ENCODE results near the gene PARD3.

The PARD3 gene

GRCh38 chr10:34504534-34504933 is 310.6 kb downstream of the PARD3 start:
- peaks cover 4% of the 10 kb centered on the region for H3K4me1 ChIP-seq (ENCODE audit: control insufficient read depth, insufficient read depth, low read length)
- no peaks in the 10 kb centered on the region for H3K27me3 ChIP-seq (ENCODE audit: control insufficient read depth, insufficient read depth, low read length, poor library complexity, severe bottlenecking)
- 77 to 82% methylated on average over 3 of the region's 3 CpGs for WGBS, 2 experiments
- H3K9me3 ChIP-seq (ENCODE audit: control insufficient read depth, low read length): no peaks in the 10 kb centered on the region
- no peak overlapping the region for H3K4me3 ChIP-seq (ENCODE audit: insufficient read depth, low read depth, low read length)
- H3K36me3 ChIP-seq (ENCODE audit: control insufficient read depth, insufficient read depth, low read length): no peaks in the 10 kb centered on the region
- no peak overlapping the region for H3K27ac ChIP-seq (ENCODE audit: insufficient read depth, low read depth, low read length, poor library complexity, severe bottlenecking)

- Histone ChIP-seq H3K36me3 (ENCODE audit: control insufficient read depth, insufficient read depth, low read length) (no peaks in the 10 kb centered on the region), H3K4me1 (ENCODE audit: control insufficient read depth, insufficient read depth, low read length) (peaks cover 4% of the 10 kb centered on the region), H3K27ac (ENCODE audit: insufficient read depth, low read depth, low read length, poor library complexity, severe bottlenecking) (no peak overlapping the region), H3K4me3 (ENCODE audit: insufficient read depth, low read depth, low read length) (no peak overlapping the region), H3K27me3 (ENCODE audit: control insufficient read depth, insufficient read depth, low read length, poor library complexity, severe bottlenecking) (no peaks in the 10 kb centered on the region), H3K9me3 (ENCODE audit: control insufficient read depth, low read length) (no peaks in the 10 kb centered on the region)
- 90 to 96% methylated on average over 2 of the region's 2 CpGs for WGBS, 2 experiments
Measured at GRCh38 chr10:34503704-34504103, 311.4 kb downstream of the PARD3 start.

GRCh38 chr10:34499612-34500279 is 315.4 kb downstream of the PARD3 start:
- H3K27ac ChIP-seq (ENCODE audit: insufficient read depth, low read depth, low read length, poor library complexity, severe bottlenecking): no peak overlapping the region

GRCh38 chr10:34498821-34499220 is 316.3 kb downstream of the PARD3 start:
- 94 to 100% methylated on average over 1 of the region's 1 CpG for WGBS, 2 experiments
- Histone ChIP-seq H3K36me3 (ENCODE audit: control insufficient read depth, insufficient read depth, low read length) (no peaks in the 10 kb centered on the region), H3K4me1 (ENCODE audit: control insufficient read depth, insufficient read depth, low read length) (no peaks in the 10 kb centered on the region), H3K9me3 (ENCODE audit: control insufficient read depth, low read length) (no peaks in the 10 kb centered on the region), H3K27me3 (ENCODE audit: control insufficient read depth, insufficient read depth, low read length, poor library complexity, severe bottlenecking) (no peaks in the 10 kb centered on the region), H3K27ac (ENCODE audit: insufficient read depth, low read depth, low read length, poor library complexity, severe bottlenecking) (no peak overlapping the region), H3K4me3 (ENCODE audit: insufficient read depth, low read depth, low read length) (no peak overlapping the region)

More at GRCh38 chr10:34499612-34500279, 315.4 kb downstream of the PARD3 start:
- Histone ChIP-seq H3K9me3 (ENCODE audit: control insufficient read depth, low read length) (no peaks in the 10 kb centered on the region), H3K4me3 (ENCODE audit: insufficient read depth, low read depth, low read length) (no peak overlapping the region), H3K27me3 (ENCODE audit: control insufficient read depth, insufficient read depth, low read length, poor library complexity, severe bottlenecking) (no peaks in the 10 kb centered on the region), H3K4me1 (ENCODE audit: control insufficient read depth, insufficient read depth, low read length) (no peaks in the 10 kb centered on the region), H3K36me3 (ENCODE audit: control insufficient read depth, insufficient read depth, low read length) (no peaks in the 10 kb centered on the region)
- 92 to 100% methylated on average over 2 to 3 of the region's 3 CpGs for WGBS, 2 experiments

- Histone ChIP-seq H3K4me1 (ENCODE audit: control insufficient read depth, insufficient read depth, low read length) (no peaks in the 10 kb centered on the region), H3K27ac (ENCODE audit: insufficient read depth, low read depth, low read length, poor library complexity, severe bottlenecking) (no peak overlapping the region), H3K4me3 (ENCODE audit: insufficient read depth, low read depth, low read length) (no peak overlapping the region), H3K36me3 (ENCODE audit: control insufficient read depth, insufficient read depth, low read length) (no peaks in the 10 kb centered on the region), H3K9me3 (ENCODE audit: control insufficient read depth, low read length) (no peaks in the 10 kb centered on the region), H3K27me3 (ENCODE audit: control insufficient read depth, insufficient read depth, low read length, poor library complexity, severe bottlenecking) (no peaks in the 10 kb centered on the region)
- 88 to 92% methylated on average over 2 of the region's 2 CpGs for WGBS, 2 experiments
Measured at GRCh38 chr10:34495938-34496337, 319.2 kb downstream of the PARD3 start.

GRCh38 chr10:34494012-34494411 is 321.1 kb downstream of the PARD3 start:
- Histone ChIP-seq H3K9me3 (ENCODE audit: control insufficient read depth, low read length) (no peaks in the 10 kb centered on the region), H3K27me3 (ENCODE audit: control insufficient read depth, insufficient read depth, low read length, poor library complexity, severe bottlenecking) (no peaks in the 10 kb centered on the region), H3K36me3 (ENCODE audit: control insufficient read depth, insufficient read depth, low read length) (no peaks in the 10 kb centered on the region), H3K4me1 (ENCODE audit: control insufficient read depth, insufficient read depth, low read length) (no peaks in the 10 kb centered on the region), H3K4me3 (ENCODE audit: insufficient read depth, low read depth, low read length) (no peak overlapping the region), H3K27ac (ENCODE audit: insufficient read depth, low read depth, low read length, poor library complexity, severe bottlenecking) (no peak overlapping the region)
- WGBS, 2 experiments: 93 to 94% methylated on average over 4 to 5 of the region's 5 CpGs

- Histone ChIP-seq H3K9me3 (ENCODE audit: control insufficient read depth, low read length) (no peaks in the 10 kb centered on the region), H3K36me3 (ENCODE audit: control insufficient read depth, insufficient read depth, low read length) (no peaks in the 10 kb centered on the region), H3K27me3 (ENCODE audit: control insufficient read depth, insufficient read depth, low read length, poor library complexity, severe bottlenecking) (no peaks in the 10 kb centered on the region), H3K4me1 (ENCODE audit: control insufficient read depth, insufficient read depth, low read length) (no peaks in the 10 kb centered on the region), H3K27ac (ENCODE audit: insufficient read depth, low read depth, low read length, poor library complexity, severe bottlenecking) (no peak overlapping the region), H3K4me3 (ENCODE audit: insufficient read depth, low read depth, low read length) (no peak overlapping the region)
- 92% methylated on average over 7 of the region's 7 CpGs for WGBS, 2 experiments
Measured at GRCh38 chr10:34492081-34492480, 323.0 kb downstream of the PARD3 start.

- Histone ChIP-seq H3K27me3 (ENCODE audit: control insufficient read depth, insufficient read depth, low read length, poor library complexity, severe bottlenecking) (no peaks in the 10 kb centered on the region), H3K27ac (ENCODE audit: insufficient read depth, low read depth, low read length, poor library complexity, severe bottlenecking) (no peak overlapping the region), H3K4me1 (ENCODE audit: control insufficient read depth, insufficient read depth, low read length) (no peaks in the 10 kb centered on the region), H3K9me3 (ENCODE audit: control insufficient read depth, low read length) (no peaks in the 10 kb centered on the region), H3K36me3 (ENCODE audit: control insufficient read depth, insufficient read depth, low read length) (no peaks in the 10 kb centered on the region), H3K4me3 (ENCODE audit: insufficient read depth, low read depth, low read length) (no peak overlapping the region)
- WGBS, 2 experiments: 73 to 90% methylated on average over 1 to 3 of the region's 3 CpGs
Measured at GRCh38 chr10:34491678-34492077, 323.4 kb downstream of the PARD3 start.

- H3K9me3 ChIP-seq (ENCODE audit: control insufficient read depth, low read length): no peaks in the 10 kb centered on the region
- 91 to 93% methylated on average over 6 to 7 of the region's 7 CpGs for WGBS, 2 experiments
- H3K27ac ChIP-seq (ENCODE audit: insufficient read depth, low read depth, low read length, poor library complexity, severe bottlenecking): no peak overlapping the region
- H3K36me3 ChIP-seq (ENCODE audit: control insufficient read depth, insufficient read depth, low read length): no peaks in the 10 kb centered on the region
- H3K4me1 ChIP-seq (ENCODE audit: control insufficient read depth, insufficient read depth, low read length): no peaks in the 10 kb centered on the region
- no peak overlapping the region for H3K4me3 ChIP-seq (ENCODE audit: insufficient read depth, low read depth, low read length)
- no peaks in the 10 kb centered on the region for H3K27me3 ChIP-seq (ENCODE audit: control insufficient read depth, insufficient read depth, low read length, poor library complexity, severe bottlenecking)
Measured at GRCh38 chr10:34489973-34490745, 324.9 kb downstream of the PARD3 start.

GRCh38 chr10:34489411-34489810 is 325.7 kb downstream of the PARD3 start:
- 94 to 97% methylated on average over 3 of the region's 3 CpGs for WGBS, 2 experiments
- H3K4me3 ChIP-seq (ENCODE audit: insufficient read depth, low read depth, low read length): no peak overlapping the region
- no peaks in the 10 kb centered on the region for H3K9me3 ChIP-seq (ENCODE audit: control insufficient read depth, low read length)
- no peaks in the 10 kb centered on the region for H3K4me1 ChIP-seq (ENCODE audit: control insufficient read depth, insufficient read depth, low read length)
- no peak overlapping the region for H3K27ac ChIP-seq (ENCODE audit: insufficient read depth, low read depth, low read length, poor library complexity, severe bottlenecking)
- H3K36me3 ChIP-seq (ENCODE audit: control insufficient read depth, insufficient read depth, low read length): no peaks in the 10 kb centered on the region
- H3K27me3 ChIP-seq (ENCODE audit: control insufficient read depth, insufficient read depth, low read length, poor library complexity, severe bottlenecking): no peaks in the 10 kb centered on the region

All from ectodermal cell (in vitro differentiated cells).